Naive thymus-derived CD8-positive, alpha-beta T cell (primary cell): ENCODE data around the gene FOXK1. TPM values are rescaled to one million over a fixed set of nuclear protein-coding genes. Genes with fewer than 3 reads are reported as not detected.

ENCODE experiments used
- ATAC-seq, 2 donors: fragments of 150-1000 bp; cut with Tn5 transposase in 1 of 2; sonication (Bioruptor Pico), chemical (Tn5 transposase) in 1 of 2; 1 replicate in 1 of 2; 2 replicates in 1 of 2; pipeline ENCODE4 v1.10.0; 2021; ENCODE audit warnings: mild to moderate bottlenecking in 2 of 2, moderate library complexity in 2 of 2
- POLR2A ChIA-PET: fragments of 350-600 bp; sonication (Branson Sonifier 250); formaldehyde crosslinking; loops from one replicate; lab custom pipeline; 2021; ENCODE audit warnings: antibody characterized with exemption; lab: Charles Lee
- DNase-seq, 10 donors: peaks; one replicate each; pipeline versions ENCODE4 v3.0.0 to v3.0.0-alpha.2; 2020 to 2022
- H3K27ac Mint-ChIP-seq, 10 donors: one replicate each; pipeline ENCODE4 v1.8.0; 2020 to 2022; ENCODE audit warnings: mild to moderate bottlenecking in 10 of 10, mixed read lengths in 10 of 10, moderate library complexity in 4 of 10, inconsistent platforms in 1 of 10
- H3K27me3 Mint-ChIP-seq, 5 donors: one replicate each; pipeline ENCODE4 v1.8.0; 2021 to 2022; ENCODE audit warnings: mixed read lengths in 5 of 5
- H3K36me3 Mint-ChIP-seq, 3 donors: one replicate each; pipeline ENCODE4 v1.8.0; 2020 to 2022; ENCODE audit warnings: mixed read lengths in 3 of 3, mild to moderate bottlenecking in 2 of 3, inconsistent platforms in 1 of 3
- H3K4me1 Mint-ChIP-seq, 4 donors: one replicate each; pipeline ENCODE4 v1.8.0; 2021 to 2022; ENCODE audit warnings: mixed read lengths in 4 of 4
- H3K4me3 Mint-ChIP-seq, 10 donors: one replicate each; pipeline ENCODE4 v1.8.0; 2020 to 2022; ENCODE audit warnings: mild to moderate bottlenecking in 10 of 10, mixed read lengths in 10 of 10, moderate library complexity in 6 of 10, inconsistent platforms in 1 of 10
- H3K9me3 Mint-ChIP-seq, 9 donors: one replicate each; pipeline ENCODE4 v1.8.0; 2020 to 2022; ENCODE audit warnings: mixed read lengths in 9 of 9, mild to moderate bottlenecking in 3 of 9, inconsistent platforms in 1 of 9, moderate library complexity in 1 of 9
- microRNA-seq: library from miRNA; unstranded; fragments of <30 nt; microRNA quantifications from one replicate; pipeline ENCODE4 v1.2.0, GENCODE V29; 2022; ENCODE audit warnings: borderline microRNAs expressed
- polyA plus RNA-seq, 3 donors: library from polyadenylated mRNA; unstranded; fragments of 300-500 nt; fragmentation: Illumina TruSeq; gene quantifications; one replicate each; pipeline ENCODE4 v1.2.3, GENCODE V29; 2021
- total RNA-seq, 8 experiments: library from RNA in 2 of 8; stranded (reverse) in 2 of 8; gene quantifications; one replicate each; pipeline ENCODE4 v1.2.3 and lab custom pipeline; 2021 to 2026

The FOXK1 gene
- total and polyA plus RNA-seq, 5 experiments from 2014 or later = 2.3 to 78.5 (median 5.6) TPM

GRCh38 chr7:4815121-4815520, 133.0 kb downstream of the FOXK1 start:
- no peak for DNase-seq
- POLR2A ChIA-PET = no interaction called here
- no peak for ATAC-seq
- H3K9me3 Mint-ChIP-seq = no peaks in the 10 kb centered on the region
- no peaks in the 10 kb centered on the region for H3K36me3 Mint-ChIP-seq
- H3K4me3 Mint-ChIP-seq = no peak overlapping the region
- H3K4me1 Mint-ChIP-seq = peaks cover 0 to 7% (median 4%) of the 10 kb centered on the region in 4 donors
- peaks cover 3 to 22% (median 10%) of the 10 kb centered on the region in 5 donors for H3K27me3 Mint-ChIP-seq
- no peak overlapping the region for H3K27ac Mint-ChIP-seq

GRCh38 chr7:4815609-4816418, 133.7 kb downstream of the FOXK1 start:
- peaks cover 0 to 3% (median 2%) of the 10 kb centered on the region in 4 donors for H3K4me1 Mint-ChIP-seq
- ATAC-seq (no peak), DNase-seq (no peak)
- H3K27ac Mint-ChIP-seq = no peak overlapping the region
- POLR2A ChIA-PET = no interaction called here
- no peaks in the 10 kb centered on the region for H3K36me3 Mint-ChIP-seq
- H3K9me3 Mint-ChIP-seq = no peaks in the 10 kb centered on the region
- no peak overlapping the region for H3K4me3 Mint-ChIP-seq
- H3K27me3 Mint-ChIP-seq = peaks cover 3 to 22% (median 10%) of the 10 kb centered on the region in 5 donors

- no peak for DNase-seq
- no peak for ATAC-seq
- Mint-ChIP-seq H3K27ac (no peak overlapping the region), H3K36me3 (no peaks in the 10 kb centered on the region), H3K9me3 (no peaks in the 10 kb centered on the region), H3K4me3 (no peak overlapping the region), H3K27me3 (peaks cover 3 to 25% (median 10%) of the 10 kb centered on the region in 5 donors), H3K4me1 (peaks cover 0 to 3% (median 2%) of the 10 kb centered on the region in 4 donors)
- POLR2A ChIA-PET = no interaction called here
These were observed 134.5 kb downstream of the FOXK1 start for GRCh38 chr7:4816419-4817080.

GRCh38 chr7:4817178-4817901, 135.2 kb downstream of the FOXK1 start:
- H3K9me3 Mint-ChIP-seq = no peaks in the 10 kb centered on the region
- no peak overlapping the region for H3K27ac Mint-ChIP-seq
- DNase-seq (no peak), ATAC-seq (no peak)
- peaks cover 3 to 26% (median 10%) of the 10 kb centered on the region in 5 donors for H3K27me3 Mint-ChIP-seq
- no peak overlapping the region for H3K4me3 Mint-ChIP-seq
- peaks cover 0 to 3% (median 2%) of the 10 kb centered on the region in 4 donors for H3K4me1 Mint-ChIP-seq
- H3K36me3 Mint-ChIP-seq = no peaks in the 10 kb centered on the region
- POLR2A ChIA-PET = no interaction called here

GRCh38 chr7:4818000-4818794, 136.1 kb downstream of the FOXK1 start:
- no peak for DNase-seq
- H3K36me3 Mint-ChIP-seq = no peaks in the 10 kb centered on the region
- H3K4me1 Mint-ChIP-seq = peaks cover 0 to 3% (median 2%) of the 10 kb centered on the region in 4 donors
- POLR2A ChIA-PET = no interaction called here
- peaks cover 1 to 24% (median 11%) of the 10 kb centered on the region in 5 donors for H3K27me3 Mint-ChIP-seq
- no peak overlapping the region for H3K27ac Mint-ChIP-seq
- no peak for ATAC-seq
- H3K9me3 Mint-ChIP-seq = no peaks in the 10 kb centered on the region
- H3K4me3 Mint-ChIP-seq = no peak overlapping the region

GRCh38 chr7:4819560-4820404, 137.7 kb downstream of the FOXK1 start:
- Mint-ChIP-seq H3K9me3 (no peaks in the 10 kb centered on the region), H3K36me3 (no peaks in the 10 kb centered on the region), H3K27me3 (peaks cover 0 to 22% (median 8%) of the 10 kb centered on the region in 5 donors), H3K4me3 (no peak overlapping the region), H3K27ac (peak overlapping the region in 1 of 10 donors; percentile 3), H3K4me1 (no peaks in the 10 kb centered on the region)
- POLR2A ChIA-PET = no interaction called here
- DNase-seq = peak in 1 of 10 donors; percentile 28
- ATAC-seq = no peak

GRCh38 chr7:4820405-4820966, 138.4 kb downstream of the FOXK1 start:
- H3K27me3 Mint-ChIP-seq = peaks cover 0 to 21% (median 11%) of the 10 kb centered on the region in 5 donors
- no peaks in the 10 kb centered on the region for H3K4me1 Mint-ChIP-seq
- no peak overlapping the region for H3K27ac Mint-ChIP-seq
- ATAC-seq = no peak
- DNase-seq = peak in 1 of 10 donors; percentile 55
- no peak overlapping the region for H3K4me3 Mint-ChIP-seq
- POLR2A ChIA-PET = no interaction called here
- no peaks in the 10 kb centered on the region for H3K9me3 Mint-ChIP-seq
- no peaks in the 10 kb centered on the region for H3K36me3 Mint-ChIP-seq

Small RNA genes within 50 kb of the gene (microRNA-seq; reads per million reads assigned to microRNA genes)
- gene MIR4656 = not detected

Other genes starting within 250 kb of the FOXK1 start
- gene AP5Z1, start 93.3 kb downstream of the FOXK1 start, total RNA-seq = 100 to 1,000 TPM; 109 to 111 TPM
- 10 to 100 TPM; 25.2 to 44.1 (median 34.1) TPM for gene AP5Z1, start 93.3 kb downstream of the FOXK1 start, polyA plus RNA-seq
- gene PAPOLB, start 179.7 kb downstream of the FOXK1 start, total RNA-seq = not detected
- not detected for gene PAPOLB, start 179.7 kb downstream of the FOXK1 start, polyA plus RNA-seq
- gene RADIL, start 201.4 kb downstream of the FOXK1 start, total RNA-seq = under 1 TPM in 1 of 2 experiments, not detected in 1; 0.18 TPM
- gene RADIL, start 201.4 kb downstream of the FOXK1 start, polyA plus RNA-seq = under 1 TPM in 2 of 3 donors, not detected in 1; 0.02 to 0.07 TPM